ENCODE measurements around the gene IFI44.

The IFI44 gene

DNA sequence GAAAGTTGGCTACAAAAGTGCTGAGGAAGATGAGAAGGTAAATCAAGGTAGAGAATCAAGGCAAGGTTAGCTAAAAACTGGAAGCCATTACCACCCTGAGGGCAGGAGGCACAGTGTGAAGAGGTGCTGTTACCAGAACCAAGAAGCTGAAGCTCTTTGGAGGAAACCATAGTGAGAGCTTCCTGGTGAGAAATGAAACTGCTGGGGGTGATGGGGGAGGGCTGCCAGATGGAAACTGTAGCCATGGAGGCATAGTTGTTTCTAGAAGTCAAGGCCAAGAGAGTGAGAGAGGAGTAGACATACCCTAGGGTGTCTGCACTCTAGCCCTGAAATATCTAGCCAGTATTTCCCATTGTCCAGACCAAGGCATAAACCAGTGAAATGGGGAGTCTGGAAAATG, 28.7 kb downstream of the IFI44 start:
- DNase-seq (ENCODE audit: insufficient read length) (no peak), FAIRE-seq (peak; percentile 76)
- TF ChIP-seq TAF1 (IDR thresholded peaks at IDR 0.05; ENCODE audit: borderline replicate concordance, low read depth, low read length) (no peak), POLR2AphosphoS5 (IDR thresholded peaks at IDR 0.05; ENCODE audit: low read depth, low read length) (no peak), POLR2A (IDR thresholded peaks at IDR 0.05; ENCODE audit: low read depth, low read length) (no peak)

DNA sequence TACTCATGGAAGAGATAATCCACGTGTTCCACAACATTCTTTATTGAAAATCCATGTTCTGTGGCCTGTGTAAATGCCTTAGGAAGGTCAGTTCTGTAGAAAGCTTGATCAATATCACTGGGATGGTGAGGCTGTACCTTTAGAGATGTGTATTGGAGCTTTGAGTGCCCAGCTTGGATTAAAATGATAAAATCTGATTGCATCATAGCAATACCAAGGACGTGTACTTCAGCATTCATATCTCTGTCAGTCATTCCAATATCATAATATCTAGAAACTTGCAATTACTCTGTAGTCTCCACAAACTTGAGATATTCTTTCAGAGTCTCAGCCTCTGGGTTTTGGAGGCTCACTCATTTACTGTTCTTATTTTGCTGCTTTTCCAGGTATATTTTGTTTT, 31.6 kb downstream of the IFI44 start:
- FAIRE-seq (no peak), DNase-seq (ENCODE audit: insufficient read length) (no peak)
- TF ChIP-seq POLR2AphosphoS5 (IDR thresholded peaks at IDR 0.05; ENCODE audit: low read depth, low read length), result no peak
- TF ChIP-seq TAF1 (IDR thresholded peaks at IDR 0.05; ENCODE audit: borderline replicate concordance, low read depth, low read length), result no peak
- no peak for TF ChIP-seq POLR2A (IDR thresholded peaks at IDR 0.05; ENCODE audit: low read depth, low read length)

GRCh38 chr1:78682496-78682895, 32.9 kb downstream of the IFI44 start:
- no peak for DNase-seq (ENCODE audit: insufficient read length)
- no peak for TF ChIP-seq TAF1 (IDR thresholded peaks at IDR 0.05; ENCODE audit: borderline replicate concordance, low read depth, low read length)
- no peak for TF ChIP-seq POLR2A (IDR thresholded peaks at IDR 0.05; ENCODE audit: low read depth, low read length)
- TF ChIP-seq POLR2AphosphoS5 (IDR thresholded peaks at IDR 0.05; ENCODE audit: low read depth, low read length), result no peak
- peak; percentile 53 for FAIRE-seq

DNA sequence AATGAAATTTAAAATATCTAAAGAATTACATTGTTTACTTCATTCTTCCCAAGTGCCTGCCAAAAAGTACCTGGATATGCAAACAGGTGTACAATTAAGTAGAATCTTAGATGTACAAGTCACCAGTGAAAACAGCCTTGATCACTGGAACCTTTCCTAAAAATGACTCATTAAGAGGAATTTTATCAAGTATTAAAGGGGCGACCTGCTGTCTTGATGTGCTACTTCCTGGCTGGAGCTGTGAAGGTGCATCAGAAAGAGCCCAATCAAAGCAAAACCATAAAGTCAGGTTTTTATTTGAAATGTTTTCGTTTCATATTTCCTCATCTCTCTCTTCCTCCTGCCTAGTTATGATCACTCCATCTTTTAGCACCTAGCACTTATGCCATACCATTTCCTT, 33.4 kb downstream of the IFI44 start:
- TF ChIP-seq POLR2A (IDR thresholded peaks at IDR 0.05; ENCODE audit: low read depth, low read length), result no peak
- TF ChIP-seq TAF1 (IDR thresholded peaks at IDR 0.05; ENCODE audit: borderline replicate concordance, low read depth, low read length), result no peak
- no peak for TF ChIP-seq POLR2AphosphoS5 (IDR thresholded peaks at IDR 0.05; ENCODE audit: low read depth, low read length)
- no peak for FAIRE-seq
- no peak for DNase-seq (ENCODE audit: insufficient read length)

DNA sequence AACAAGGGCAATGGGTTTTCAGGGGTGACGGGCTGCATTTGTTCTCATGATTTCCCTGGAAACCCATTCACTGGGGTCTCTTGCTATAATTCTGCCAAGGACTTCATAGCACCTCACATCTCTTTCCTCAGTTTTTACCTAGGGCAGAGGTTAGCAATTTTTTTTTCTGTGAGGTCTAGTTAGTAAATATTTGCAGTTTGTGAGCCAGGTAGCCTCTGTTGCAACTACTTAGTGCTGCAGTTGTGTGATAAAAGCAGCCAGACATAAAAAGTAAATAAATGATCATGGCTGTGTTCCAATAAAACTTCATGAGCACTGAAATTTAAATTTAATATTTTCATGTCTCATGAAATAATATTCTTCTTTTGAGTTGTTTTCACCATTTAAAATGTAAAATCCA, 37.7 kb downstream of the IFI44 start:
- no peak for DNase-seq (ENCODE audit: insufficient read length)
- TF ChIP-seq POLR2A (IDR thresholded peaks at IDR 0.05; ENCODE audit: low read depth, low read length) (no peak), POLR2AphosphoS5 (IDR thresholded peaks at IDR 0.05; ENCODE audit: low read depth, low read length) (no peak), TAF1 (IDR thresholded peaks at IDR 0.05; ENCODE audit: borderline replicate concordance, low read depth, low read length) (no peak)
- FAIRE-seq, result no peak

- no peak for FAIRE-seq
- no peak for TF ChIP-seq TAF1 (IDR thresholded peaks at IDR 0.05; ENCODE audit: borderline replicate concordance, low read depth, low read length)
- no peak for TF ChIP-seq POLR2AphosphoS5 (IDR thresholded peaks at IDR 0.05; ENCODE audit: low read depth, low read length)
- no peak for TF ChIP-seq POLR2A (IDR thresholded peaks at IDR 0.05; ENCODE audit: low read depth, low read length)
- no peak for DNase-seq (ENCODE audit: insufficient read length)
Observed at GRCh38 chr1:78687914-78688313, 38.3 kb downstream of the IFI44 start.

DNA sequence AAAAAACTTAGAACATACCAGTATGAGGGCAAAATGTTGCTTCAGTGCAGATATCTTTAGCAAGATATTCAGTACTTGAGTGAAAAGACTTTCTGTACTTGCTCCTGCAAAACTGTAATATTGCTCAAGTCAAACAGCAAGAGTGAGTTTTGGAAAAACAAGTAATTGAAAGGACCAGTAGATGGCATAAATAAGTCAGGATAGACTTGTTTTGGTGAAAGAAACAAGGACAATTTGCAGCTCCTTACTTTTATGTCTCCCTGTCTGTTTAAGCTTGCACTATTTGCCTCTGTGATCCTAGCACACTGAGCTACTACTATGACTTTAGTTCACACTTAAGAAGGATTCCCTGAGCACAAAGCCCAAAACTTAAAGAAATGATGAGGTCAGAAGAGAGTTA, 39.1 kb downstream of the IFI44 start:
- DNase-seq (ENCODE audit: insufficient read length) (no peak), FAIRE-seq (no peak)
- TF ChIP-seq POLR2A (IDR thresholded peaks at IDR 0.05; ENCODE audit: low read depth, low read length) (no peak), TAF1 (IDR thresholded peaks at IDR 0.05; ENCODE audit: borderline replicate concordance, low read depth, low read length) (no peak), POLR2AphosphoS5 (IDR thresholded peaks at IDR 0.05; ENCODE audit: low read depth, low read length) (no peak)

- no peak for FAIRE-seq
- no peak for DNase-seq (ENCODE audit: insufficient read length)
- no peak for TF ChIP-seq POLR2AphosphoS5 (IDR thresholded peaks at IDR 0.05; ENCODE audit: low read depth, low read length)
- no peak for TF ChIP-seq POLR2A (IDR thresholded peaks at IDR 0.05; ENCODE audit: low read depth, low read length)
- TF ChIP-seq TAF1 (IDR thresholded peaks at IDR 0.05; ENCODE audit: borderline replicate concordance, low read depth, low read length), result no peak
Observed at GRCh38 chr1:78690516-78690915, 40.9 kb downstream of the IFI44 start.

DNA sequence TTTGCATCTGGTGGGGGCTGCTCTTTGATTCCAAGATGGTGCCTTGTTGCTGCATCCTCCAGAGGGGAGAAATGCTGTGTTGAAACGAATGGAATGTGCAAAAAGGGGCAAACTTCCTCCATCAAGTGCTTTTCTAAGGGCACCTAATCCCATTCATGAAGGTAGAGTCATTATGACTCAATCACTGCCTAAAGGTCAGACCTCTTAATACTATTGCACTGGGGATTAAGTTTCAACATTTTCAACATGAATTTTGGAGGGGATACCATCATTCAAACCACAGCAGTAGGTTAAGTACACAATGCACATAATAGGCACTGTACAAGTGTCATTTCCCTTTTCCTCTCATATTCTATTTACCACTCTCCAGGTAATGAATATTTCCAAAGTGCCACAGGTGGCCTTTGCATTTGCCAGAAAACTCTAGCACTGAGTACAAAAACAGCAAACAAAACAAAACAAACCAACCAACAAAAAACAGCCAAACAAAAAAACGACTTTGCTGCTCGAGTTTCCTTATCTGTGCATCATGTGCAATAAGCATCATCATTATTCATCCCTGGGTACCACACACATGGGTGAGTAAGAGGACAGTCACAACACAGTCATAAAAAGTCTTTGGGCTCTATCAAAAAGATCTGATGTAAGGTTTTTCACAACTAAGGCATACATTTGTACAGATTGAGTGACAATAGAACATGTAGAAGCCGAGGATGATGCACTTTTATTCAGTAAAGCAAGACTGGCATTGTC, 42.5 kb downstream of the IFI44 start:
- FAIRE-seq (no peak), DNase-seq (ENCODE audit: insufficient read length) (no peak)
- TF ChIP-seq POLR2AphosphoS5 (IDR thresholded peaks at IDR 0.05; ENCODE audit: low read depth, low read length) (no peak), POLR2A (IDR thresholded peaks at IDR 0.05; ENCODE audit: low read depth, low read length) (no peak)

DNA sequence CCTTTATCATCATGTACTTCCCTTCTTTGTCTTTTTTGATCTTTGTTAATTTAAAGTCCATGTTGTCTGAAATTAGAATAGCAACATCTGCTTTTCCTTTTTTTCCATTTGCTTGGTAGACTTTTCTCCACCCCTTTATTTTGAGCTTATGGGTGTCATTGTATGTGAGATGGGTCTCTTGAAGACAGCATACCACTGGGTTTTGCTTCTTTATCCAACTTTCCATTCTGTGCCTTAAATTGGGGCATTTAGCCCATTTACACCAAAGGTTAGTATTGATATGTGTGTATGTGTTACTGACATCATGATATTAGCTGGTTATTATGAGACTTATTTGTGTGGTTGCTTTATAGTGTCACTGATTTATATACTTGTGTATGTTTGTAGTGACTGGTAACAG, 50.2 kb downstream of the IFI44 start:
- no peak for DNase-seq (ENCODE audit: insufficient read length)
- FAIRE-seq, result no peak
- TF ChIP-seq TAF1 (IDR thresholded peaks at IDR 0.05; ENCODE audit: borderline replicate concordance, low read depth, low read length) (no peak), POLR2A (IDR thresholded peaks at IDR 0.05; ENCODE audit: low read depth, low read length) (no peak)

DNA sequence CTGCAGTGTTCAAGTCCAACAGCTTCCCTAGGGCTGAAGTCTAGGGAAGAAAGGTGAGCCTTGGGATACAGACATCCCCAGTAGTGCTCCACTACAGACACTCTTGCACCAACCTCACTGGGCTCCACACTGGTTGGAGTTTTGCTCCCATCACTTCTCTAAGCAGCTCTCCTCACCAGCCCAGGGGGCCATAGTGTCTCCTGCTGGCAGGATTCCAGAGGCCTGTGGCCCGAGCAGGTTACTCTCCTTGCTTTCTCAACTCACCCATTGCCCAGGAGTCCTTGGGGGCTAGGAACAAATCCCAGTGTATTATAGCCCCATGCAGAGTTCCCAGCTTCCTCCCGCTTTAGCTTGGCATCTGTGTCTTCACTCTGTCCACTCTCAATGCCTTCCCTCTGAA, 52.8 kb downstream of the IFI44 start:
- TF ChIP-seq POLR2AphosphoS5 (IDR thresholded peaks at IDR 0.05; ENCODE audit: low read depth, low read length), result no peak
- no peak for TF ChIP-seq TAF1 (IDR thresholded peaks at IDR 0.05; ENCODE audit: borderline replicate concordance, low read depth, low read length)
- no peak for TF ChIP-seq POLR2A (IDR thresholded peaks at IDR 0.05; ENCODE audit: low read depth, low read length)
- no peak for DNase-seq (ENCODE audit: insufficient read length)
- FAIRE-seq, result no peak

- DNase-seq (ENCODE audit: insufficient read length), result no peak
- FAIRE-seq, result no peak
- TF ChIP-seq TAF1 (IDR thresholded peaks at IDR 0.05; ENCODE audit: borderline replicate concordance, low read depth, low read length), result no peak
- TF ChIP-seq POLR2A (IDR thresholded peaks at IDR 0.05; ENCODE audit: low read depth, low read length), result no peak
- TF ChIP-seq POLR2AphosphoS5 (IDR thresholded peaks at IDR 0.05; ENCODE audit: low read depth, low read length), result no peak
Observed at GRCh38 chr1:78703806-78704205, 54.2 kb downstream of the IFI44 start.
